HG02623 (cell line): ENCODE results near the gene DDR2.
"Not testable (repeated sequence)": the region's sequence is repeated elsewhere in the genome, so short reads cannot be mapped to it uniquely, and the experiment has no call there.

Experiments
- ATAC-seq: cut with Tn5 transposase; IDR thresholded peaks from one replicate; pipeline ENCODE4 v1.9.1; 2021; ENCODE audit warnings: moderate library complexity; ENCODE audit not compliant: unreplicated experiment

Gene DDR2

GRCh38 chr1:162753998-162754585 lies 121.8 kb downstream of the DDR2 start:
- ATAC-seq = no peak

- ATAC-seq = no peak
Observed at GRCh38 chr1:162755306-162755705, 123.0 kb downstream of the DDR2 start.

GRCh38 chr1:162756523-162756922 lies 124.3 kb downstream of the DDR2 start:
- no peak for ATAC-seq

GRCh38 chr1:162757476-162757875 lies 125.2 kb downstream of the DDR2 start:
- ATAC-seq = no peak

- ATAC-seq = no peak
Observed at GRCh38 chr1:162765788-162766187, 133.5 kb downstream of the DDR2 start.

GRCh38 chr1:162772571-162773154 lies 140.4 kb downstream of the DDR2 start:
- ATAC-seq = no peak

- ATAC-seq = no peak
Observed at GRCh38 chr1:162774007-162774406, 141.7 kb downstream of the DDR2 start.

GRCh38 chr1:162779043-162779442 lies 146.8 kb downstream of the DDR2 start:
- ATAC-seq = no peak

GRCh38 chr1:162782671-162783070 lies 150.4 kb downstream of the DDR2 start:
- no peak for ATAC-seq

- not testable (repeated sequence) for ATAC-seq
Observed at GRCh38 chr1:162784926-162785325, 152.7 kb downstream of the DDR2 start.

GRCh38 chr1:162788783-162789182 lies 156.5 kb downstream of the DDR2 start:
- not testable (repeated sequence) for ATAC-seq

- peak; percentile 99 for ATAC-seq
Observed at GRCh38 chr1:162790303-162790984, 158.2 kb downstream of the DDR2 start, which contains the start of gene HSD17B7. TSS of gene HSD17B7 (plus strand) at chr1:162790702. CDS start at chr1:162790801, 99 bp downstream.

- not testable (repeated sequence) for ATAC-seq
Observed at GRCh38 chr1:162790985-162791357, 158.7 kb downstream of the DDR2 start.

GRCh38 chr1:162794284-162794683 lies 162.0 kb downstream of the DDR2 start:
- not testable (repeated sequence) for ATAC-seq

GRCh38 chr1:162796617-162797279 lies 164.5 kb downstream of the DDR2 start:
- ATAC-seq = not testable (repeated sequence)

- ATAC-seq = not testable (repeated sequence)
Observed at GRCh38 chr1:162799995-162800830, 167.9 kb downstream of the DDR2 start.

- not testable (repeated sequence) for ATAC-seq
Observed at GRCh38 chr1:162807503-162807902, 175.2 kb downstream of the DDR2 start.

GRCh38 chr1:162812357-162812756 lies 180.1 kb downstream of the DDR2 start:
- ATAC-seq = not testable (repeated sequence)

GRCh38 chr1:162818136-162818535 lies 185.9 kb downstream of the DDR2 start:
- ATAC-seq = not testable (repeated sequence)

- ATAC-seq = not testable (repeated sequence)
Observed at GRCh38 chr1:162818666-162819065, 186.4 kb downstream of the DDR2 start.
